HG03354 (cell line): ENCODE results near the gene NOS3.

Source experiments
- ATAC-seq: cut with Tn5 transposase; IDR thresholded peaks from one replicate; pipeline ENCODE4 v1.9.1; 2021; ENCODE audit warnings: mild to moderate bottlenecking; ENCODE audit not compliant: unreplicated experiment, poor library complexity, severe bottlenecking

The NOS3 gene

GRCh38 chr7:150951521-150951920 is 39.3 kb upstream of the NOS3 start:
- no peak for ATAC-seq

- ATAC-seq: no peak
Observed at GRCh38 chr7:150952331-150953050, 38.3 kb upstream of the NOS3 start.

- no peak for ATAC-seq
Observed at GRCh38 chr7:150953061-150953997, 37.5 kb upstream of the NOS3 start.

- no peak for ATAC-seq
Observed at GRCh38 chr7:150954201-150954985, 36.4 kb upstream of the NOS3 start.

GRCh38 chr7:150954986-150955518 is 35.8 kb upstream of the NOS3 start:
- no peak for ATAC-seq

GRCh38 chr7:150955519-150956394 is 35.1 kb upstream of the NOS3 start:
- no peak for ATAC-seq

- ATAC-seq: no peak
Observed at GRCh38 chr7:150956395-150957132, 34.3 kb upstream of the NOS3 start.

GRCh38 chr7:150957133-150958020 is 33.4 kb upstream of the NOS3 start:
- ATAC-seq: no peak

GRCh38 chr7:150958062-150958552 is 32.7 kb upstream of the NOS3 start:
- ATAC-seq: no peak

- no peak for ATAC-seq
Observed at GRCh38 chr7:150958597-150958996, 32.2 kb upstream of the NOS3 start.

- no peak for ATAC-seq
Observed at GRCh38 chr7:150959081-150959480, 31.7 kb upstream of the NOS3 start.

GRCh38 chr7:150959739-150960734 is 30.8 kb upstream of the NOS3 start:
- no peak for ATAC-seq

- no peak for ATAC-seq
Observed at GRCh38 chr7:150961510-150962289, 29.1 kb upstream of the NOS3 start.

- ATAC-seq: no peak
Observed at GRCh38 chr7:150962290-150962552, 28.6 kb upstream of the NOS3 start.

GRCh38 chr7:150962553-150963399 is 28.0 kb upstream of the NOS3 start:
- peak; percentile 90 for ATAC-seq
